Suprapubic skin (tissue), 4 donors: ENCODE measurements around the gene TEX47. TPM values are rescaled to one million over a fixed set of nuclear protein-coding genes. Genes with fewer than 3 reads are reported as not detected.
A peak's percentile ranks its signal among the peaks of the same experiment; 100 is the strongest.

ENCODE experiments used
- DNase-seq, 2 donors: peaks; one replicate each; pipeline ENCODE4 v3.0.0-alpha.2; 2019; ENCODE audit warnings: low spot score in 2 of 2
- H3K27ac ChIP-seq: fragments of 200-600 bp; sonication (generic); one replicate; pipeline ENCODE4 v1.5.1; 2019
- H3K27me3 ChIP-seq: fragments of 200-600 bp; sonication (generic); one replicate; pipeline ENCODE4 v1.5.1; 2019
- H3K36me3 ChIP-seq: fragments of 200-600 bp; sonication (generic); one replicate; pipeline ENCODE4 v1.5.1; 2019
- H3K4me1 ChIP-seq: fragments of 200-600 bp; sonication (generic); one replicate; pipeline ENCODE4 v1.5.1; 2019
- H3K4me3 ChIP-seq: fragments of 200-600 bp; sonication (generic); one replicate; pipeline ENCODE4 v1.5.1; 2019; ENCODE audit warnings: mild to moderate bottlenecking
- H3K9me3 ChIP-seq: fragments of 200-600 bp; sonication (generic); one replicate; pipeline ENCODE4 v1.5.1; 2019
- CTCF ChIP-seq, 2 donors: fragments of 200-600 bp in 1 of 2; fragments of 450-650 bp in 1 of 2; sonication (generic) in 1 of 2; IDR thresholded peaks; one replicate each; pipeline ENCODE4 v1.5.1; 2016 to 2019; ENCODE audit warnings: antibody characterized with exemption in 2 of 2, mild to moderate bottlenecking in 1 of 2, moderate library complexity in 1 of 2
- EP300 ChIP-seq: sonication (generic); formaldehyde crosslinking; IDR thresholded peaks from one replicate; pipeline ENCODE4 v1.6.1; 2017; ENCODE audit warnings: antibody characterized with exemption
- POLR2A ChIP-seq, 2 donors: fragments of 450-650 bp; IDR thresholded peaks; one replicate each; pipeline ENCODE4 v1.6.1; 2017; ENCODE audit warnings: antibody characterized with exemption in 2 of 2, mild to moderate bottlenecking in 2 of 2, moderate library complexity in 2 of 2
- POLR2AphosphoS5 ChIP-seq, 3 donors: sonication (generic); formaldehyde crosslinking; IDR thresholded peaks; one replicate each; pipeline ENCODE4 v1.6.1; 2017; ENCODE audit warnings: antibody characterized with exemption in 3 of 3
- WGBS: methylation state at CpG from one replicate; pipeline ENCODE4 v1.1.5; 2018; 5-methylcytosine and 5-hydroxymethylcytosine counted together
- total RNA-seq, 4 donors: library from RNA; depleted of rRNA; stranded (reverse); fragments of >200 nt; gene quantifications; one replicate each; pipeline ENCODE4 v1.1.0, GENCODE V29; 2016

Gene TEX47
- not detected for total RNA-seq

GRCh38 chr7:88795553-88795952, at the start of gene TEX47:
Gene TEX47 (minus strand): TSS chr7:88795737. CDS start chr7:88794942, 795 bp downstream.
- Histone ChIP-seq H3K4me3 (no peak within 1 kb of the TSS), H3K36me3 (no peaks in the 10 kb centered on the region), H3K27ac (no peak within 1 kb of the TSS), H3K27me3 (no peaks in the 10 kb centered on the region), H3K9me3 (no peaks in the 10 kb centered on the region), H3K4me1 (no peaks in the 10 kb centered on the region)
- WGBS: 62% methylated on average over 7 of the region's 7 CpGs
- TF ChIP-seq CTCF (IDR thresholded peaks at IDR 0.05): no peak
- no peak for TF ChIP-seq POLR2A (IDR thresholded peaks at IDR 0.05)
- TF ChIP-seq POLR2AphosphoS5 (IDR thresholded peaks at IDR 0.05): no peak
- TF ChIP-seq EP300: no peak
- DNase-seq: no peak

DNA sequence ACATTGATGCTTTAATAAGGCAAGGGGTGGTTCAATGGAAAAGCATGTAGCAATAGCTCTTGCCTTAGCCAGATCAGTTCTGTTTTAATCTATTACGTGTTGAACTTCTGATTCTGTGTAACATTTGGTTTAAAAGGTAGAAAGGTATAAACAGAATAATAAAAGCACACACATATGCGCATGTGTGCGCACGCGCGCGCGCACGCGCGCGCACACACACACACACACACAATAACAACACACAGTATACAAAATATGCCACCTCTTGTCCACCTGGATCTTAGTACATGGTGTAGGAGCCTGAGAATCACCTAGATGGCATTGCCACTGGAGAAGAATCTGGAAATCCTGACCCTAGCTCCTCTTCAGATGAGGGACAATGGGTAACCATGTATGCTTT, 49.6 kb upstream of the TEX47 start:
- no peak for DNase-seq
- Histone ChIP-seq H3K4me3 (no peak overlapping the region), H3K27ac (no peak overlapping the region), H3K4me1 (no peaks in the 10 kb centered on the region), H3K9me3 (no peaks in the 10 kb centered on the region), H3K27me3 (no peaks in the 10 kb centered on the region), H3K36me3 (no peaks in the 10 kb centered on the region)
- 90% methylated on average over 12 of the region's 12 CpGs for WGBS
- TF ChIP-seq POLR2A (IDR thresholded peaks at IDR 0.05) (no peak), EP300 (no peak), POLR2AphosphoS5 (IDR thresholded peaks at IDR 0.05) (no peak), CTCF (IDR thresholded peaks at IDR 0.05) (no peak)

- no peak for TF ChIP-seq EP300
- TF ChIP-seq POLR2A (IDR thresholded peaks at IDR 0.05): no peak
- TF ChIP-seq POLR2AphosphoS5 (IDR thresholded peaks at IDR 0.05): no peak
- no peak for TF ChIP-seq CTCF (IDR thresholded peaks at IDR 0.05)
- Histone ChIP-seq H3K4me3 (no peak overlapping the region), H3K9me3 (no peaks in the 10 kb centered on the region), H3K4me1 (no peaks in the 10 kb centered on the region), H3K36me3 (no peaks in the 10 kb centered on the region), H3K27ac (no peak overlapping the region), H3K27me3 (no peaks in the 10 kb centered on the region)
- DNase-seq: no peak
These were observed 46.7 kb upstream of the TEX47 start for GRCh38 chr7:88842201-88842600.

- TF ChIP-seq CTCF (IDR thresholded peaks at IDR 0.05) (peak in 1 of 2 donors; percentile 18), POLR2AphosphoS5 (IDR thresholded peaks at IDR 0.05) (no peak)
- no peaks in the 10 kb centered on the region for H3K36me3 ChIP-seq
- no peak for DNase-seq
- H3K27ac ChIP-seq: no peak overlapping the region
- H3K9me3 ChIP-seq: no peaks in the 10 kb centered on the region
- H3K27me3 ChIP-seq: no peaks in the 10 kb centered on the region
- H3K4me3 ChIP-seq: no peak overlapping the region
- no peaks in the 10 kb centered on the region for H3K4me1 ChIP-seq
- WGBS: 34% methylated on average over 3 of the region's 3 CpGs
These were observed 39.7 kb upstream of the TEX47 start for GRCh38 chr7:88835147-88835728.

DNA sequence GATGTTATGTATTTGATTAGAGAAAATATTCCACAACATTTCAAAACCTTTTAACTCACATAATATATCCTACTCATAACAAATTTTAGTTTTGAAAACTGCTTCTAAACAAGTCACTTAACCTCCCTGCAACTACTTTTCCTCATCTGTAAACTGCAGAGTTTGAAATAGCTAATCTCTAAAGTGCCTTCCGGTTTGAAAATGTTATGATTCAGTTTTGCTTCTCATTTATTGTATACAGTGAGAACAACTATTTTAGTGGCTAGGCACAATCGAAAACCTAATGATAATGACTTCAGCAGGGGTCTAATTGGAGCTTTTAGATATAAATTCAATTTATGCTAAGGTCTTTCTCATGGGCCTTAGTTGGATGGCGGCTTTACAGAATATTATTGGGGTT, 30.7 kb upstream of the TEX47 start:
- Histone ChIP-seq H3K9me3 (no peaks in the 10 kb centered on the region), H3K4me3 (no peak overlapping the region), H3K27ac (no peak overlapping the region), H3K4me1 (no peaks in the 10 kb centered on the region), H3K27me3 (no peaks in the 10 kb centered on the region), H3K36me3 (no peaks in the 10 kb centered on the region)
- no peak for DNase-seq
- TF ChIP-seq EP300: no peak
- TF ChIP-seq POLR2AphosphoS5 (IDR thresholded peaks at IDR 0.05): no peak
- no peak for TF ChIP-seq CTCF (IDR thresholded peaks at IDR 0.05)
- TF ChIP-seq POLR2A (IDR thresholded peaks at IDR 0.05): no peak
- WGBS: 81% methylated on average over 3 of the region's 3 CpGs
